Stomach (tissue), 9 donors: Measurements from ENCODE around the gene SLC6A17. TPM values are rescaled to one million over a fixed set of nuclear protein-coding genes. Genes with fewer than 3 reads are reported as not detected.

ENCODE experiments used
- DNase-seq, 2 donors: peaks; one replicate each; pipeline versions ENCODE4 v3.0.0 to v3.0.0-alpha.2; 2013 to 2019
- H3K27ac ChIP-seq, 5 donors: fragments of 200-600 bp in 4 of 5; sonication (generic) in 4 of 5; one replicate each; pipeline ENCODE4 v1.5.1; 2013 to 2019; ENCODE audit warnings: mild to moderate bottlenecking in 1 of 5, moderate library complexity in 1 of 5
- H3K27me3 ChIP-seq, 3 donors: fragments of 200-600 bp; sonication (generic); one replicate each; pipeline ENCODE4 v1.5.1; 2017 to 2019; ENCODE audit warnings: mixed run types in 1 of 3
- H3K36me3 ChIP-seq, 4 donors: fragments of 200-600 bp; sonication (generic); 1 replicate in 3 of 4; 2 replicates in 1 of 4; pipeline ENCODE4 v1.5.1; 2016 to 2019
- H3K4me1 ChIP-seq, 4 donors: fragments of 200-600 bp; sonication (generic); one replicate each; pipeline ENCODE4 v1.5.1; 2016 to 2019
- H3K4me3 ChIP-seq, 4 donors: fragments of 200-600 bp; sonication (generic) in 3 of 4; one replicate each; pipeline ENCODE4 v1.5.1; 2016 to 2019; ENCODE audit warnings: mild to moderate bottlenecking in 1 of 4
- H3K9me3 ChIP-seq, 4 donors: fragments of 200-600 bp; sonication (generic); one replicate each; pipeline ENCODE4 v1.5.1; 2016 to 2019
- CTCF ChIP-seq, 7 experiments: fragments of 450-650 bp in 4 of 7; fragments of 200-600 bp in 3 of 7; sonication (generic) in 3 of 7; IDR thresholded peaks; one replicate each; pipeline ENCODE4 v1.5.1; 2016 to 2019; ENCODE audit warnings: antibody characterized with exemption in 7 of 7, control low read depth in 2 of 7, mild to moderate bottlenecking in 1 of 7
- EP300 ChIP-seq: sonication (generic); formaldehyde crosslinking; IDR thresholded peaks from one replicate; pipeline ENCODE4 v1.6.1; 2017; ENCODE audit warnings: antibody characterized with exemption
- POLR2A ChIP-seq, 4 donors: fragments of 450-650 bp; IDR thresholded peaks; one replicate each; pipeline ENCODE4 v1.6.1; 2016; ENCODE audit warnings: antibody characterized with exemption in 4 of 4, control low read depth in 2 of 4, mild to moderate bottlenecking in 1 of 4, moderate library complexity in 1 of 4
- POLR2AphosphoS5 ChIP-seq, 3 donors: sonication (generic); formaldehyde crosslinking; IDR thresholded peaks; one replicate each; pipeline ENCODE4 v1.6.1; 2016; ENCODE audit warnings: antibody characterized with exemption in 3 of 3
- WGBS, 5 donors: extraction: QIAGEN DNeasy Blood & Tissue Kit in 3 of 5; methylation state at CpG; one replicate each; pipeline versions ENCODE4 v1.1.5 to v1.1.7; 2013 to 2018; 5-methylcytosine and 5-hydroxymethylcytosine counted together
- intact Hi-C: fragments of 100-400 bp; cut with DNase I; formaldehyde crosslinking; loops from one replicate; pipeline ENCODE4 v1.15.1; 2023; ENCODE audit warnings: low total_unique reads
- polyA plus RNA-seq, 3 donors: library from polyadenylated mRNA; stranded (reverse); fragments of 200-250 nt; gene quantifications; one replicate each; pipeline ENCODE4 v1.2.3, GENCODE V29; 2013
- total RNA-seq, 5 donors: library from RNA; depleted of rRNA; stranded (reverse); fragments of >200 nt; gene quantifications; one replicate each; pipeline versions ENCODE4 v1.1.0 to v1.2.3, GENCODE V29; 2014 to 2016
- donor health status: healthy with polysubstance abuse.
- donor health status: Bipolar disorder and iron deficiency.
- donor health status: healthy.

Gene SLC6A17
- total and polyA plus RNA-seq, 8 donors: 0.08 to 0.37 (median 0.14) TPM; not detected in 3

GRCh38 chr1:110203021-110203661 lies 52.8 kb downstream of the SLC6A17 start:
- TF ChIP-seq EP300 (no peak), POLR2A (IDR thresholded peaks at IDR 0.05) (no peak), CTCF (IDR thresholded peaks at IDR 0.05) (peak in 5 of 7 experiments; percentile 81 to 91 (median 88)), POLR2AphosphoS5 (IDR thresholded peaks at IDR 0.05) (no peak)
- H3K9me3 ChIP-seq: no peaks in the 10 kb centered on the region
- peak; percentile 59 to 89 for DNase-seq
- intact Hi-C loops: no loop called here
- H3K27me3 ChIP-seq: no peaks in the 10 kb centered on the region
- peaks cover 4 to 11% (median 8%) of the 10 kb centered on the region in 4 donors for H3K4me1 ChIP-seq
- no peak overlapping the region for H3K4me3 ChIP-seq
- peak overlapping the region in 1 of 5 donors; percentile 29 for H3K27ac ChIP-seq
- H3K36me3 ChIP-seq: no peaks in the 10 kb centered on the region
- 22 to 38% (median 28%) methylated on average over 6 of the region's 6 CpGs for WGBS, 5 donors

- H3K4me1 ChIP-seq: peaks cover 12 to 25% (median 21%) of the 10 kb centered on the region in 4 donors
- WGBS, 5 donors: 71 to 89% (median 78%) methylated on average over 4 of the region's 4 CpGs
- H3K4me3 ChIP-seq: no peak overlapping the region
- intact Hi-C loops: no loop called here
- H3K27me3 ChIP-seq: no peaks in the 10 kb centered on the region
- no peak for DNase-seq
- H3K36me3 ChIP-seq: no peaks in the 10 kb centered on the region
- no peaks in the 10 kb centered on the region for H3K9me3 ChIP-seq
- no peak overlapping the region for H3K27ac ChIP-seq
- no peak for TF ChIP-seq EP300
These were observed 54.9 kb downstream of the SLC6A17 start for GRCh38 chr1:110205156-110205555.

GRCh38 chr1:110205591-110206155 lies 55.4 kb downstream of the SLC6A17 start:
- no peak for DNase-seq
- WGBS, 5 donors: 75 to 82% (median 78%) methylated on average over 6 of the region's 6 CpGs
- H3K27ac ChIP-seq: no peak overlapping the region
- no peaks in the 10 kb centered on the region for H3K9me3 ChIP-seq
- H3K27me3 ChIP-seq: no peaks in the 10 kb centered on the region
- no peak overlapping the region for H3K4me3 ChIP-seq
- peaks cover 12 to 26% (median 21%) of the 10 kb centered on the region in 4 donors for H3K4me1 ChIP-seq
- TF ChIP-seq POLR2A (IDR thresholded peaks at IDR 0.05) (no peak), CTCF (IDR thresholded peaks at IDR 0.05) (no peak), POLR2AphosphoS5 (IDR thresholded peaks at IDR 0.05) (no peak), EP300 (no peak)
- no peaks in the 10 kb centered on the region for H3K36me3 ChIP-seq
- intact Hi-C loops: loop anchor here (2.0 kb wide), 1 partner anchor 105 kb away; no protein-coding TSS in a partner anchor

- H3K36me3 ChIP-seq: no peaks in the 10 kb centered on the region
- H3K27ac ChIP-seq: no peak overlapping the region
- no peak for DNase-seq
- H3K4me1 ChIP-seq: peaks cover 18 to 33% (median 28%) of the 10 kb centered on the region in 4 donors
- intact Hi-C loops: loop anchor here (2.0 kb wide), 1 partner anchor 104 kb away; no protein-coding TSS in a partner anchor
- H3K27me3 ChIP-seq: peaks cover 0 to 4% (median 1%) of the 10 kb centered on the region in 3 donors
- TF ChIP-seq CTCF (IDR thresholded peaks at IDR 0.05): no peak
- no peak for TF ChIP-seq POLR2AphosphoS5 (IDR thresholded peaks at IDR 0.05)
- TF ChIP-seq EP300: no peak
- TF ChIP-seq POLR2A (IDR thresholded peaks at IDR 0.05): no peak
- H3K9me3 ChIP-seq: no peaks in the 10 kb centered on the region
- H3K4me3 ChIP-seq: no peak overlapping the region
- WGBS, 5 donors: 84 to 92% (median 86%) methylated on average over 11 of the region's 11 CpGs
These were observed 56.1 kb downstream of the SLC6A17 start for GRCh38 chr1:110206261-110206920.
